ENCODE results near the gene KPNA6.
"Not testable (repeated sequence)": the region's sequence is repeated elsewhere in the genome, so short reads cannot be mapped to it uniquely, and the experiment has no call there.

The KPNA6 gene

DNA sequence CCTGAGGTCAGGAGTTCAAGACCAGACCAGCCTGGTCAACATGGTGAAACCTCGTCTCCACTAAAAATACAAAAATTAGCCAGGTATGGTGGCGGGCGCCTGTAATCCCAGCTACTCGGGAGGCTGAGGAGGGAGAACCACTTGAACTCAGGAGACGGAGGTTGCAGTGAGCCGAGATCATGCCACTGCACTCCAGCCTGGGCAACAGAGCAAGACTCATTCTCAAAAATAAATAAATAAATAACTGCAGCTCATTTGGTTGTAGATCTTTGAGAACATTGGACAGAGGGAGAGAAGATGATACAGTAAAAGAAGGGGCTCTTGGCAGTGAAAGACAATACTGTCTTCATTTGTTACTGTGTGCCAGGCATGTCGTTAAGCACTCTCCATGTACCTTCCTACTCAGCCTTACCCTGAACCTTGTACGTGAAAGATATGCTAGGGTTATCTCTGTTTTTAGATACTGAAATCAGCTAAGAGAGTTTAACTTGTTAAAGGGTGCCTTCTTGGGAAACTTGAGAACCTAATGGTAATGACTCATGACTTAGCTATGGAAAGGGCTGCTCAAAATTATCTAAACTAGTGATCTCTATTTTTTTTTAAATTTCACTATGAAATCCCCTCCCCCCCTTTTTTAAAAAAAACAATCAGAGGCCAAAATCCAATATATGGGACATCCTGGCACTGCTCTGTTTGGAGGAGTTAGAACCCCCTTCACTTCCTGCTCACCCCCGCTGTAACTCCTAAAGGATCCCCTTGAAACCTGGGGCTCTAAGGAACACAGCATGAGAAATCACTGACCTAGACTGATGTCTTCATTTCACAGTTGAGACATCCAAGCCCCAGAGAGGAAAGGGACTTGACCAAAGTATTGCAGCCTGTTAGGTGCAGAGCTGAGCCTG is 6.8 kb upstream of the KPNA6 start:
- no peak for DNase-seq

DNA sequence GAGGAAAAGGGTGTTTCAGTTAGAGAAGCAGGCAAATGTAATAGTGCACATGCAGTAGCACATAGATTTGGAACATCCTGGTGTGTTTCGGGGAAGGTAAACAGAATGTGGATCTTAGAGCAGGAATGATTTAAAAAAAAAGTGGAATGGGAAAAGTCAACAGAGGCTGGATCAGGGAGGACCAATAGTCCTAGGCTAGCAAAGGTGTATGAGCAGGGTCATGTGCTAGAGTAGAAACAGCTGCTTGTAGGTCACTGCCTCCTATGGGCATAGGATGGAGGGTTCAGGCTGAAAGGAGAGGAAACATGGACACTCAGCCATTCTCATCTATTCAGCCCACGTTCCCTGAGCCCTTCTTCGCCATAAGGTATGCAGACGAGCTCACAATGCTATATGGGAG is 3.7 kb upstream of the KPNA6 start:
- DNase-seq = no peak

DNA sequence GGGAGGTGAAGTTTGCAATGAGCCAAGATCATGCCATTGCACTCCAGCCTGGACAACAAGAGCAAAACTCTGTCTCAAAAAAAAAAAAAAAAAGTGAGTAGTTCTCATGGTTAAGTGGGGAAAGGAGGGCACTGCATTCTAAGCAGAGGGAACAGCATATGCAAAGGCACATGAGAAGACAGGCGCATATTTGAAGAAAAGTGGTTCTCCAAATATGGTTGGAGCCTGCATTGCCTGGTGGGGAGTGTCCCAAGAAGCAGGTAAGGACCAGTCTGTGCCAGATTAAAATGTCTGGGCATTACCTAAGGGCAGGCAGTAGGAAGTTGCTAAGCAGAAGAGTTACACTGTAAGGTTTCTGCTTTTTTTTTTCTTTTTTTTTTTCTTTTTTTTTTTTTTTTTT is 2.5 kb upstream of the KPNA6 start:
- DNase-seq = no peak

DNA sequence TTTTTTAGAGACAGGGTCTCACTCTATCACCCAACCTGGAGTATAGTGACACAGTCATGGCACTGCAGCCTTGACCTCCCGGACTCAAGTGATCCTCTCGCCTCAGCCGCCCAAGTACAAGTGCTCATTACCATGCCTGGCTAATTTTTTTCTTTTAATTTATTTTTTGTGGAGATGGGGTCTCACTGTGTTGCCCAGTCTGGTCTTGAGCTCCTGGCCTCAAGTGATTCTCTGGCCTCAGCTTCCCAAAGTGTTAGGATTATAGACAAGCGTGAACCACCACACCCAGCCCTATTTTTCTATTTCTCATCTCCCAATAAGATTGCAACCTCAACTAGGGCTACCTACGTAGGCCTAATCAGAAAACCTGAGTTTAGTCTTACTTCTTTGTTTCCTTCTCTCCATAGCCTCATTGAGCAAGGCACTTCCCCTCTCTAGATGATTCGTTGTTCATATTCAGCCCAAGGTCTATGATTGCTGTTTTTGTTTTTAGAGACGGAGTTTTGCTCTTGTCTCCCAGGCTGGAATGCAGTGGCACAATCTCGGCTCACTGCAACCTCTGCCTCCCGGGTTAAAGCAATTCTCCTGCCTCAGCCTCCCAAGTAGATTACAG is 1.1 kb upstream of the KPNA6 start:
- no peak for DNase-seq

DNA sequence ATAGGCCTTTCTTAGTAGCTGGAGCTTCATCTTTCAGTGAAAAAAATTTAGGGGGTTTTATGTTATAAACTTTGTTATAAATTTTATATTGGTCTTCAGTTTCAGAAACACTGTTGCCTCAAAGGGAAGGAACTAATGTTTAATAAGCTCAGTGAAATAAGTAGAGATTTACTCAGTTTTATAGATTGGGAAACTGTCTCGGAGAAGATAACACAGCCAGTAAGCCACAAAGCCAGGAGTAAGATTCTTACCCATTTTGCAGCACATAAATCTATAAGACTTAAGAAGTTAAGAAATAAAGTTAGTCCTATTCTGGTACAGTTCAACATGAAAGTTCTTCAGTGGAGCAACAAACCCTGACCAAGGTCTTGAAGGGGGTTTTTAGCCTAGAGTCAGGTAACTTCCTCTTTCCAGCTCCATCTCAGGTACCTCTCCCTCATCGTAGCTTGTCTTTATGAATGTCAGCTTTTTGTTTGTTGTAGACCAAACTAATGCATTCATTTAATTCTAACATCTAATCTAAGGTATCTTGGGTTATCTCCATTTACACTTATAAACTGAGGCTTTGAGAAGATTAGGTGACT is 3.3 kb downstream of the KPNA6 start:
- DNase-seq = no peak

DNA sequence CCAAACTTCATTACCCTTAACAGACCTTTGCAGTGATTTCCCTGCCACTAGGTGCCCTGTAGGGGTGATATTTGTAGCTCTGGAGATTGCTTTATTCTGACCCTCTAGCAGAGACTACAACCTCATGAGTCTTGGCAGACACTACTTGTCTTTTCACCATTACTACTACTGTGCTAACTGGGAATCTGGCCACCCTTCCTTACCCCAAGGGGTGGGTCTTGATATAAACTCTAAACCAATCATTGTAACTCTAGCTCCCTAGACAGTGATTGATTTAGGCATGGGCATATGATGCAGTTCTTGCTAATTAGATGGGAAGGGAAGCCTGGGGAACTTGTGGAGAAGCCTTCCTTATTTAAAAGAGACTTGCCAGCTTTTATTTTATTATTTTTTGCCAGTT is 3.9 kb downstream of the KPNA6 start:
- DNase-seq = no peak

DNA sequence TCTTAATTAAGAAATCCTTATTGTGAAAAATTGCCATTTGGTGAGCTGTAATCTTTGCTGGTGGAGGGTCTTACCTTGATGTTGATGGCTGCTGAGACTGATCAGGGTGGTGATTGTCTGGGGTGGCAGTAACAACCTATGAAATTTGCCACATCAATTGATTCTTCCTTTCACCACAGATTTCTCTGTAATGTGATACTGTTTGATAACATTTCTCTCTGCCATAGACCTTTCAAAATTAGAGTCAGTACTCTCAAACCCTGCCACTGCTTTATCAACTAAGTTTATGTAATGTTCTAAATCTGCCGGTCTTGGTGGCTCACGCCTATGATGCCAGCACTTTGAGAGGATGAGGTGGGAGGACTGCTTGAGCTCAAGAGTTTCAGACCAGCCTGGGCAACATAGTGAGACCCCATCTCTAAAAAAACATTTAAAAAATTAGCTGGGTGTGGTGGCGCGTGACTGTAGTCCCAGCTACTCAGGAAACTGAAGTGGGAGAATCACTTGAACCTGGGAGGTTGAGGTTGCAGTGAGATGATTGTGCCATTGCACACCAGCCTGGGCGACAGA is 5.0 kb downstream of the KPNA6 start:
- no peak for DNase-seq

DNA sequence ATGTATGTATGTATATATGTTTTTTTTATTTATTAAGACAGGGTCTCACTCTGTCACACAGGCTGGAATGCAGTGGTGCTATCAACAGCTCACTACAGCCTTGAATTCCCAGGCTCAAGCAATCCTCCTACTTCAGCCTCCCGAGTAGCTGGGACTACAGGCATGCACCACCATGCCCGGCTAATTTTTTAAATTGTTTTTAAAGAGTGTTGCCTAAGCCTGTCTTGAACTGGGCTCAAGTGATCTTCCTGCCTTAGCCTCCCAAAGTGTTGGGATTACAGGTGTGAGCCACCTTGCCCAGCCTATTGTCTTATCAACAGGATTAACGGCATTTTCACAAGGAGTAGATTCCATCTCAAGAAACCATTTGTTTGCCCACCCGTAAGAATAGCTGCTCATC is 5.6 kb downstream of the KPNA6 start:
- not testable (repeated sequence) for DNase-seq

DNA sequence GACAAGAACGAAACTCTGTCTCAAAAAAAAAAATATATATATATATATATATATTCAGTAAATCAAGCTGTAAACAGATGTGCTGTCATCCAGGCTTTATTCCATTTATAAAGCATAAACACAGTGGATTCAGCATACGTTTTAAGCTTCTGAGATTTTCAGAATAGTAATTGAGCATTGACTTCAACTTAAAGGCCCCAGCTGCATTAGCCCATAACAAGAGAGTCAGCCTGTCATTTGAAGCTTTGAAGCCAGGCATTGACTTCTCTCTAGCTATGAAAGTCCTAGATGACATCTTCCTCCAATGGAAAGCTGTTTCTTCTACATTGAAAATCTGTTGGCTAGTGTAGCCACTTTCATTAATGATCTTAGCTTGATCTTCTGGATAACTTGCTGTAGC is 6.6 kb downstream of the KPNA6 start:
- no peak for DNase-seq

DNA sequence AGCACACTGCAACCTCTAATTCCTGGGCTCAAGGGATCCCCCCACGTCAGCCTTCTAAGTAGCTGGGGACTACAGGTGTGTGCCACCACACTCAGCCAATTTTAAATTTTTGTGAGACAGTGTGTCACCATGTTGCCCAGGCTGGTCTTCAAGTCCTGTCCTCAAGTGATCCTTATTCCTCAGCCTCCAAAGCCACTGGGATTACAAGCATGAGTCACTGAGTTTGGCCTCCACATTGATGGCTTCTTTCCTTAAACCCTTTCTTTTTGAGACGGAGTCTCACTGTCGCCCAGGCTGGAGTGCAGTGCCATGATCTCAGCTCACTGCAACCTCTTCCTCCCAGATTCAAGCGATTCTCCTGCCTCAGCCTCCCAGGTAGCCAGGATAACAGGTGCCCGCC is 7.6 kb downstream of the KPNA6 start:
- DNase-seq = no peak

DNA sequence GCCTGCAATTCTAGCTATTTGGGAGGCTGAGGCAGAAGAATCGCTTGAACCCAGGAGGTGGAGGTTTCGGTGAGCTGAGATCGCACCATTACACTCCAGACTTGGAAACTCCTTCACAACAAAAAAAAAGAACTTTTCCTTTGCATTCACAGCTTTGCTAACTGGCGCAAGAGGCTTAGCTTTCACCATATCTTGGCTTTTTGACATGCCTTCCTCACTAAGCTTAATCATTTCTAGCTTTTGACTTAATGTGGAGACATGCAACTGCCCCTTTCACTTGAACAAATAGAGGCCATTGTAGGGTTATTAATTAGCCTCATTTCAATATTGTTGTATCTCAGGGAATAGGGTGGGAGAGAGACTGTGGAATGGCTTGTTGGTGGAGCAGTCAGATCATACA is 8.7 kb downstream of the KPNA6 start:
- DNase-seq = no peak

DNA sequence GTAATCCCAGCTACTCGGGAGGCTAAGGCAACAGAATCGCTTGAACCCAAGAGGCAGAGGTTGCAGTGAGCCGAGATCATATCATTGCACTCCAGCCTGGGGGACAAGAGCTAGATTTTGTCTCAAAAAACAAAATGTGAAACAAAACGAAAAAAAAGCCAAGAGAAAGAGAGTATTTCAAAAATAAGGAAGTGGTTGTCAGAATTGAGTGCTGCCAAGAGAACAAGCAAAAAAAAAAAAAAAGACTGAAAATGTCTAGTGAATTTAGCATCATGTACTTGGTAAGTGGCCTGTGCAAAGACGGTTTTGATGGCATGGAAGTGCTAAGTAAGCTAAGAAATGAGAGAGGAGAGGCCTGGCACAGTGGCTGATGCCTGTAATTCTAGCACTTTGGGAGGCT is 14.3 kb downstream of the KPNA6 start:
- no peak for DNase-seq

DNA sequence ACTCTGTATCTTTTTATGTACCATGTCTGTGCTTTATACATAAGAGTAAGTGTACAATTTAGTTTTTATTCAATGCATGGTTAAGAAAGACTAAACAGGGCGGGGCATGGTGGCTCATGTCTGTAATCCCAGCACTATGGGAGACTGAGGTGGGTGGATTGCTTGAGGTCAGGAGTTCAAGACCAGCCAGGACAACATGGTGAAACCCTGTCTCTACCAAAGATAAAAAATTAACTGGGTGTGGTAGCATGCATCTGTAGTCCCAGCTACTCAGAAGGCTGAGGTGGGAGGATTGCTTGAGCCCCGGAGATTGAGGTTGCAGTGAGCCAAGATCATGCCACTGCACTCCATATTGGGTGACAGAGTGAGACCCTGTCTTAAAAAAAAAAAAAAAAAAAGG is 15.5 kb downstream of the KPNA6 start:
- not testable (repeated sequence) for DNase-seq

DNA sequence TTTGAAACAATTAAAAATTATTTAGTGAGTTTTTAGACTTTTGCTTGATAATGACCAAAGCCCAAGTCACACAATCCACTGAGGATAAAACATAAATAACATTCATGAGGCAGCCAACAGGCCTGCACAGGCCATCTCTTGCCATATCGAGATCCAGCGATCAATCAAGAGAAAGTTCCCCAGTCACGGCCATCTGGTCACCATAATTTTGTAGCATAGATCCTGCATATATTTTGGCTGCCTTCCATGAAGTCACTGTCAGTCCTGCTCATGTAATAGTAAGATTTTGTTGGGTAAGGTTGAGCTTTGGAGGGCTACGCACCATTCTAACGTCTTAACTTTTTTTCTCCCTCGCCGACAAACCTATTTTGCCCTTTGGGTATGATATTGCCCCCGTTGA is 17.5 kb downstream of the KPNA6 start:
- DNase-seq = no peak

DNA sequence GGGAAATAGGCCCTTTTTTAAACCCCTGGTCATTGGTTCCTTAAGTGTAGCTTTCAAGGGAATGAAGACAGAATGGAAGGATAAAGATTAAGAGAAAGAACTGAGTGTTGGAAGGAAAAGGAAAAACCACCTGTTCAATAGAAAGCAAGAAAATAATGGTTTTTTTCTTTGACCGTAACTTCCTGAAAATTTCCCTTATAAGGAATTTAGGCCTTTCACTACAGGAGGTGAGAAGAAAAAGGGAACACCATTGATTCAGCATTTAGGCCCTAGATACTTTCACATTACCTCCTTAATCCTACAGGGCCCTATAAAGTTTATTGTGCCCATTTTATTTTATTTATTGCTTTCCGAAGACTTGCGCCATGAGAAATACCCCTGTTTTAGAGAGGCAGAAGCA is 18.9 kb downstream of the KPNA6 start:
- no peak for DNase-seq

DNA sequence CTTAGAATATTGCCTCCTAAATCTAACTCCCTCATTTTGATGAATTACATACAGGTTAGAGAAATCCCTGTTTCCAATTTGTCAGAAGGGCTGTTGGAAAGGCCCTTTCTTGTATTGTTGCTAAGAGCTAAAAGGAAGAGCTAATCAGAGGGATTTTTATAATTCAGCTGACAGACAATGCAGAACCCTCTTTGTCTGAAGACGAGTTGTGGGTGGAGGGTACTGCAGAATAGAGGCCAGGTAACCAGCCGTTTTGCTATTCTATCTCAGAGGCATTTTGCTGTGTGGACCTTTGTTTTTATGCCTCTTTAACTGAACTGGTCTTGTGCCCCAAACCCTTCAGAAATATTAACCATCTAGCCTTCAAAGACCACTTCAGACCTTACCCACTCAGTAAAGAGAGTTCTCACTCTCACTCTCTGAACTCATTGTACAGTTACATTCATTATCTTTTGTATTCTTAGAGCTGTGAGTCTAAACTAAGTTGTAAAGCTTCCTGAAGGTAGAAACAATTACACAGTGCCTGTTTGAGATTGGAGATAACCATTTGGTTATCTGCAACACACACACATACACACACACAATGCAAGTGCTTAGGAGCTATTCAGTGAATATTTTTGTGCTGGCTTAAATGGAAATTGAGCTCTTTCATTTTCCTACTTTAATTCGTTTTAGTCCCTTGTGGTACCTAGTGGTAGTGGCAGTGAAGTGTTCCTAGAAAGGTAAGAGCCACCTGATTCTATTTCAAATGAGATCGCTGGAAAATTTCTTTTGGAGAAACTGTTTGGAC is 19.7 kb downstream of the KPNA6 start:
- DNase-seq = no peak

DNA sequence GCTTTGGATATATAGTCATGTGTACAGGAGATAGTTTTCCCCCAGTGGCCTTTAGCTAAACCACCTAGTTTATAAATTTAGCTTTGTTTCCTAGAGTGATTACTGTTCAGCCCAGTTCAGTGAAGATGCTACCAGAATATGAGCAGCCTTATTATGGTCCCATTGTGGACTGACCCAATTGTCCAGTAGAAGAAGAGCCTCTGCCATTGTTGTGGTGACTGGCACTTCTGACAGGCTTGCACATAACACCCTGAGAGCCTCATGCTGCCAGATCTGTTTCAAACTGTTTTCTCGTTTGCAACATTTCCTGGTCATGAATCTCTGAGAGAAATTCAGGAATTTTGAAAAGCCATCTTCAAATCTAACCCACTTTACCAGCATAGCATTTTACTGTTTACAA is 20.6 kb downstream of the KPNA6 start:
- DNase-seq = no peak

DNA sequence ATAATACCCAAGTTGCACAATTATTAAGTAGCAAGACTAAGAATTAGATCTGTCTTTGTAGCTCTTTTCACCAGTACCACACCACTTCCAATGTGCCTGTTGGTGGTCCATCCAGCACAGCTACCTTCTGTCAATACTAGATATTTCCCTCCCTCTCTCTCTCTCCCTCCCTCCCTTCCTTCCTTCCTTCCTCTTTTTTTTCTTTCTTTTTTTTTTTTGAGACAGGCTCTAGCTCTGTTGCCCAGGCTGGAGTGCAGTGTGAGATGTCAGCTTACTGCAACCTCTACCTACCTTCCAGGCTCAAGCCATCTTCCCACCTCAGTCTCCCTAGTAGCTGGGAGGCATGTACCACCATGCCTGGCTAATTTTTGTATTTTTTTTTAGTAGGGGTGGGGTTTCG is 21.1 kb downstream of the KPNA6 start:
- DNase-seq = no peak

DNA sequence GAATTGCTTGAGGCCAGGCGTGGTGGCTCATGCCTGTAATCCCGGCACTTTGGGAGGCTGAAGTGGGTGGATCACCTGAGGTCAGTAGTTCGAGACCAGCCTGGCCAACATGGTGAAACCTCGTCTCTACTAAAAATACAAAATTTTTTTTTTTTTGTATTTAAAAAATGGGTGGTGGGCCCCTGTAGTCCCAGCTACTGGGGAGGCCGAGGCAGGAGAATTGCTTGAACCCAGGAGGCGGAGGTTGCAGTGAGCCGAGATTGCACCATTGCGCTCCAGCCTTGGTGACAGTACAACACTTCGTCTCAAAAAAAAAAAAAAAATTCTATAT is 26.1 kb downstream of the KPNA6 start:
- not testable (repeated sequence) for DNase-seq

DNA sequence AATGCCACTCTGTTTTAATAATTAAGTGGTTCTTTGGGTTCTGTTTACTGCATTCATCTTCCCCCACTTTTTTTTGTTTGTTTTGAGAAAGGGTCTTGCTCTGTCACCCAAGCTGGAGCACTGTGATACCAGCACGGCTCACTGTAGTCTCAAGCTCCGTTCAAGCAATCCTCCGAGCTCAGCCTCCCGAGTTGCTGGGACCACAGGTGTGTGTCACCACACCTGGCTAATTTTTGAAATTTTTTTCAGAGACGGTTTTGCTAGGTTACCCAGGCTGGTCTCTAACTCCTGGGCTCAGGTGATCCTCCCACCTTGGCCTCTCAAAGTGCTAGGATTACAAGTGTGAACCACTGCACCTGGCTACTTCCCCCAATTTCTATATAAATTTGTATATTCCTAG is 29.3 kb downstream of the KPNA6 start:
- no peak for DNase-seq

DNA sequence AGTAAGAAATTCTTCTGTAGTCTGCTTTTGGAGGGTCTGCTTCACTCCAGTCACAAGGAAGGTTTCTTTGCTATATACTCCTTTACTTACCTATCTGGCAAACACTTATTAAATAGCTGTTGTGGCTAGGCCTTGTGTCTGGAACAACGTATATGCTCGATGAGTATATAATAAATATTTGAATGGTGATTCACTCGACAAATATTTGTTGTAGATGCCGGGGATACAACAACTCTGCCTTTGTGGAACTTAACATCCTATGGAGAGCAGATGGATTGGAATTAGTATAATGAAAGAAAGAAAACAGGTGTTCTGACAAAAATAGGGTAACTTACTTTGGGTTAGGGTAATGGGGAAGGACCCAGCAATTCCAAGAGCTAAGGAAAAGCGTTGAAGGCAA is 31.1 kb downstream of the KPNA6 start:
- DNase-seq = no peak

DNA sequence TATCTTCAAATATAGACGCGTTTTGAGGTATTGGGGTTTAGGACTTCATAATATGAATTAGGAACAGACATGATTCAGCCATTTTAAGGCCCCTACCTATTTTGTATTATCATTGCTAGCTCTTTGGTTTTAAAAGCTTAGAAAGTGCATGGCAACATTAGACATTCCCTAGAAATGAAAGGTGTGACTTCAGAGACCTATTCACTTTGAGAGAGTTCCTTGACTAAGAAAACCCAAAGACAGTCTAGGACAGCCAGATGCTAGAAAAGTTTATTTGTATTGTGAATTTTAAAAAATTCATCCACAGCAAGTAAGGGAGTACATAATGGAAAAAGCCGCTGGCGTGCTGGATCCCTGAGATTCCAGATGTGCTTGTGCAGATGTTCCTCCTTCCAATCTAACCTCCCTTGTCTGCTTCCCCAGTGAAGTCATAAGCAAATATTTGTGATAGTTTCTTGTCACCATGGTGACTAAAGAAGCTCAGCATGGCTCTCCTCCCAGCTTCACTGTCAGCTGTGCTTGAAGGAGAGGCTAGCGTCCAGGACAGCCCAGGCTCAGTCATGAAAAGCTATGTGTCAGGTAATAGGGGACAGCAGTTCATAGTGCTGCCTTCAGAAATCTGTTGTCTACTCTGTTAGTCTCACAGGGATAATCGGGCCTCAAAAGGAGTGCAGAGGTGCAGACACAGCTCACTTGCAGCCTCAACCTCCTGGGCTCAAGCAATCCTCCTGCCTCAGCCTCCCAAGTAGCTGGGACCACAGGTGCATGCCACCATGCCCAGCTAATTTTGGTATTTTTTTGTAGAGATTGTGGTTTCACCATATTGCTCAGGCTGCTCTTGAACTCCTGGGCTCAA is 34.8 kb downstream of the KPNA6 start:
- DNase-seq = no peak

Data from DMS79 treated with DMSO at 0.1 percent for 48 hours (cell line).